ENCODE results near the gene HSDL2. TPM values are rescaled to one million over a fixed set of nuclear protein-coding genes. Genes with fewer than 3 reads are reported as not detected.

Gene HSDL2
- total and polyA plus RNA-seq, 10 of the 15 experiments (the other 5 are each of a cell fraction or from before 2014, with no cell fraction given), result 20.9 to 46.1 (median 27.0) TPM

- H3K27ac ChIP-seq (ENCODE audit: control insufficient read depth, insufficient read depth), result no peak overlapping the region
- in situ Hi-C loops (cut with MboI) (no loop called here), intact Hi-C loops (cut with micrococcal nuclease; ENCODE audit: unreplicated experiment) (no loop called here)
- ChIA-PET CTCF (interaction anchor here (0.8 to 5.5 kb wide), 9 partner anchors 12 to 608 kb away, joined by 3 to 35 read pairs (median 5); partner anchors contain the start of gene HSDL2), SMC1A (ENCODE audit: uncharacterized antibody, unreplicated experiment) (interaction anchor here (0.9 to 1.6 kb wide), 6 partner anchors 10 to 329 kb away, joined by 3 to 7 read pairs (median 3); no protein-coding TSS in a partner anchor), RAD21 (ENCODE audit: unreplicated experiment) (interaction anchor here (1.6 kb wide), 1 partner anchor 254 kb away, joined by 6 read pairs; no protein-coding TSS in a partner anchor), POLR2A (interaction anchor here (1.4 kb wide), 1 partner anchor 12 kb away, joined by 7 read pairs; the partner anchor contains the start of gene HSDL2)
- no peaks in the 10 kb centered on the region for H3K79me2 ChIP-seq (ENCODE audit: control insufficient read depth, insufficient read depth, low read length)
- FAIRE-seq (no peak), DNase-seq (ENCODE audit: low read depth, low spot score) (no peak), ATAC-seq (no peak)
- no peak overlapping the region for H3K9ac ChIP-seq (ENCODE audit: control insufficient read depth, insufficient read depth, low read length)
- H3K9me3 ChIP-seq (replicated peaks; ENCODE audit: control insufficient read depth, insufficient read depth, low read length), result peaks cover 5% of the 10 kb centered on the region; the same call in 2 of the 3 replicates
- BruUV-seq (replicated peaks), result no TSS peak
- H3K4me1 ChIP-seq (ENCODE audit: control insufficient read depth, insufficient read depth, low read length), result no peaks in the 10 kb centered on the region
- no peaks in the 10 kb centered on the region for H3K27me3 ChIP-seq (replicated peaks in 1 of 2; ENCODE audit: control insufficient read depth in 2 of 2, insufficient read depth in 2 of 2, low read length in 1 of 2)
- H3K36me3 ChIP-seq (ENCODE audit: control insufficient read depth in 2 of 2, insufficient read depth in 2 of 2, low read length in 1 of 2), result no peaks in the 10 kb centered on the region
- H4K20me1 ChIP-seq (ENCODE audit: control insufficient read depth, insufficient read depth), result no peaks in the 10 kb centered on the region
- no peak overlapping the region for H3K4me3 ChIP-seq
- no peak overlapping the region for H3K4me2 ChIP-seq (ENCODE audit: control insufficient read depth, insufficient read depth)
- TF ChIP-seq ZSCAN29 (IDR thresholded peaks at IDR 0.05) (no peak), NFYA (IDR thresholded peaks at IDR 0.05; ENCODE audit: borderline replicate concordance, low read depth, low read length) (no peak), FOXK2 (IDR thresholded peaks at IDR 0.05) (no peak), NFXL1 (IDR thresholded peaks at IDR 0.05; ENCODE audit: borderline replicate concordance) (no peak), TARDBP (IDR thresholded peaks at IDR 0.05; ENCODE audit: borderline replicate concordance) (no peak), ATF7 (IDR thresholded peaks at IDR 0.05; ENCODE audit: low read depth) (no peak), SUPT20H (IDR thresholded peaks at IDR 0.05; ENCODE audit: borderline replicate concordance, control insufficient read depth, low read depth, low read length) (no peak), SREBF1 (IDR thresholded peaks at IDR 0.05; ENCODE audit: low read length) (no peak), EGR1 (IDR thresholded peaks at IDR 0.05; ENCODE audit: borderline replicate concordance in 1 of 2, low read depth in 2 of 2, low read length in 2 of 2) (no peak), ZNF207 (IDR thresholded peaks at IDR 0.05; ENCODE audit: borderline replicate concordance) (no peak), JUNB (IDR thresholded peaks at IDR 0.05) (no peak), POLR2AphosphoS5 (IDR thresholded peaks at IDR 0.05; ENCODE audit: low read length) (no peak), GATAD2B (conservative IDR thresholded peaks at IDR 0.05; ENCODE audit: low read depth) (no peak)
- TF ChIP-seq, protein P1, sequence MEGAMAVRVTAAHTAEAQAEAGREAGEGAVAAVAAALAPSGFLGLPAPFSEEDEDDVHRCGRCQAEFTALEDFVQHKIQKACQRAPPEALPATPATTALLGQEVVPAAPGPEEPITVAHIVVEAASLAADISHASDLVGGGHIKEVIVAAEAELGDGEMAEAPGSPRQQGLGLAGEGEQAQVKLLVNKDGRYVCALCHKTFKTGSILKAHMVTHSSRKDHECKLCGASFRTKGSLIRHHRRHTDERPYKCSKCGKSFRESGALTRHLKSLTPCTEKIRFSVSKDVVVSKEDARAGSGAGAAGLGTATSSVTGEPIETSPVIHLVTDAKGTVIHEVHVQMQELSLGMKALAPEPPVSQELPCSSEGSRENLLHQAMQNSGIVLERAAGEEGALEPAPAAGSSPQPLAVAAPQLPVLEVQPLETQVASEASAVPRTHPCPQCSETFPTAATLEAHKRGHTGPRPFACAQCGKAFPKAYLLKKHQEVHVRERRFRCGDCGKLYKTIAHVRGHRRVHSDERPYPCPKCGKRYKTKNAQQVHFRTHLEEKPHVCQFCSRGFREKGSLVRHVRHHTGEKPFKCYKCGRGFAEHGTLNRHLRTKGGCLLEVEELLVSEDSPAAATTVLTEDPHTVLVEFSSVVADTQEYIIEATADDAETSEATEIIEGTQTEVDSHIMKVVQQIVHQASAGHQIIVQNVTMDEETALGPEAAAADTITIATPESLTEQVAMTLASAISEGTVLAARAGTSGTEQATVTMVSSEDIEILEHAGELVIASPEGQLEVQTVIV (IDR thresholded peaks at IDR 0.05; ENCODE audit: borderline replicate concordance, partially characterized antibody), result no peak
- TF ChIP-seq, protein P2, sequence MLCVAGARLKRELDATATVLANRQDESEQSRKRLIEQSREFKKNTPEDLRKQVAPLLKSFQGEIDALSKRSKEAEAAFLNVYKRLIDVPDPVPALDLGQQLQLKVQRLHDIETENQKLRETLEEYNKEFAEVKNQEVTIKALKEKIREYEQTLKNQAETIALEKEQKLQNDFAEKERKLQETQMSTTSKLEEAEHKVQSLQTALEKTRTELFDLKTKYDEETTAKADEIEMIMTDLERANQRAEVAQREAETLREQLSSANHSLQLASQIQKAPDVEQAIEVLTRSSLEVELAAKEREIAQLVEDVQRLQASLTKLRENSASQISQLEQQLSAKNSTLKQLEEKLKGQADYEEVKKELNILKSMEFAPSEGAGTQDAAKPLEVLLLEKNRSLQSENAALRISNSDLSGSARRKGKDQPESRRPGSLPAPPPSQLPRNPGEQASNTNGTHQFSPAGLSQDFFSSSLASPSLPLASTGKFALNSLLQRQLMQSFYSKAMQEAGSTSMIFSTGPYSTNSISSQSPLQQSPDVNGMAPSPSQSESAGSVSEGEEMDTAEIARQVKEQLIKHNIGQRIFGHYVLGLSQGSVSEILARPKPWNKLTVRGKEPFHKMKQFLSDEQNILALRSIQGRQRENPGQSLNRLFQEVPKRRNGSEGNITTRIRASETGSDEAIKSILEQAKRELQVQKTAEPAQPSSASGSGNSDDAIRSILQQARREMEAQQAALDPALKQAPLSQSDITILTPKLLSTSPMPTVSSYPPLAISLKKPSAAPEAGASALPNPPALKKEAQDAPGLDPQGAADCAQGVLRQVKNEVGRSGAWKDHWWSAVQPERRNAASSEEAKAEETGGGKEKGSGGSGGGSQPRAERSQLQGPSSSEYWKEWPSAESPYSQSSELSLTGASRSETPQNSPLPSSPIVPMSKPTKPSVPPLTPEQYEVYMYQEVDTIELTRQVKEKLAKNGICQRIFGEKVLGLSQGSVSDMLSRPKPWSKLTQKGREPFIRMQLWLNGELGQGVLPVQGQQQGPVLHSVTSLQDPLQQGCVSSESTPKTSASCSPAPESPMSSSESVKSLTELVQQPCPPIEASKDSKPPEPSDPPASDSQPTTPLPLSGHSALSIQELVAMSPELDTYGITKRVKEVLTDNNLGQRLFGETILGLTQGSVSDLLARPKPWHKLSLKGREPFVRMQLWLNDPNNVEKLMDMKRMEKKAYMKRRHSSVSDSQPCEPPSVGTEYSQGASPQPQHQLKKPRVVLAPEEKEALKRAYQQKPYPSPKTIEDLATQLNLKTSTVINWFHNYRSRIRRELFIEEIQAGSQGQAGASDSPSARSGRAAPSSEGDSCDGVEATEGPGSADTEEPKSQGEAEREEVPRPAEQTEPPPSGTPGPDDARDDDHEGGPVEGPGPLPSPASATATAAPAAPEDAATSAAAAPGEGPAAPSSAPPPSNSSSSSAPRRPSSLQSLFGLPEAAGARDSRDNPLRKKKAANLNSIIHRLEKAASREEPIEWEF (IDR thresholded peaks at IDR 0.05; ENCODE audit: insufficient replicate concordance, low read depth, low read length), result no peak
- no peak overlapping the region for H2AFZ ChIP-seq (ENCODE audit: control insufficient read depth, low read depth, low read length)
Measured at GRCh38 chr9:112367465-112367864, 12.4 kb upstream of the HSDL2 start.
